A673 (cell line): ENCODE results near the gene SLC29A3.

Experiments
- EZH2 ChIP-seq: fragments of 200-600 bp; sonication (generic); IDR thresholded peaks from 2 replicates; pipeline ENCODE4 v1.6.1; 2017; ENCODE audit warnings: borderline replicate concordance, low read depth, mild to moderate bottlenecking, mixed read lengths, antibody characterized with exemption, low read length; ENCODE audit not compliant: poor library complexity, severe bottlenecking
- TF ChIP-seq, protein P1 (sequence below): fragments of 300-800, 200-600 bp; sonication (generic); conservative IDR thresholded peaks from 2 replicates; pipeline ENCODE4 v1.5.1; 2017; ENCODE audit warnings: low read depth, mild to moderate bottlenecking, antibody characterized with exemption, low read length, moderate library complexity, mixed read lengths

- TF ChIP-seq, protein P1, sequence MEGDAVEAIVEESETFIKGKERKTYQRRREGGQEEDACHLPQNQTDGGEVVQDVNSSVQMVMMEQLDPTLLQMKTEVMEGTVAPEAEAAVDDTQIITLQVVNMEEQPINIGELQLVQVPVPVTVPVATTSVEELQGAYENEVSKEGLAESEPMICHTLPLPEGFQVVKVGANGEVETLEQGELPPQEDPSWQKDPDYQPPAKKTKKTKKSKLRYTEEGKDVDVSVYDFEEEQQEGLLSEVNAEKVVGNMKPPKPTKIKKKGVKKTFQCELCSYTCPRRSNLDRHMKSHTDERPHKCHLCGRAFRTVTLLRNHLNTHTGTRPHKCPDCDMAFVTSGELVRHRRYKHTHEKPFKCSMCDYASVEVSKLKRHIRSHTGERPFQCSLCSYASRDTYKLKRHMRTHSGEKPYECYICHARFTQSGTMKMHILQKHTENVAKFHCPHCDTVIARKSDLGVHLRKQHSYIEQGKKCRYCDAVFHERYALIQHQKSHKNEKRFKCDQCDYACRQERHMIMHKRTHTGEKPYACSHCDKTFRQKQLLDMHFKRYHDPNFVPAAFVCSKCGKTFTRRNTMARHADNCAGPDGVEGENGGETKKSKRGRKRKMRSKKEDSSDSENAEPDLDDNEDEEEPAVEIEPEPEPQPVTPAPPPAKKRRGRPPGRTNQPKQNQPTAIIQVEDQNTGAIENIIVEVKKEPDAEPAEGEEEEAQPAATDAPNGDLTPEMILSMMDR, result no peak
- no peak for TF ChIP-seq EZH2
These were observed 35.7 kb downstream of the SLC29A3 start for GRCh38 chr10:71354776-71355175.
